HCT116 (cell line): ENCODE measurements around the gene ATP2C1. TPM values are rescaled to one million over a fixed set of nuclear protein-coding genes. Genes with fewer than 3 reads are reported as not detected.
A peak's percentile ranks its signal among the peaks of the same experiment; 100 is the strongest.

ENCODE experiments used
- ATAC-seq: fragments of 200-7000 bp; cut with Tn5 transposase; 2 replicates; pipeline ENCODE4 v1.9.1; 2020; ENCODE audit warnings: mild to moderate bottlenecking, moderate library complexity
- BruUV-seq: library from RNA; stranded (reverse); fragments of 400-500 nt; replicated peaks from 2 replicates; lab custom pipeline; 2021; lab: Mats Ljungman, UMichigan
- CTCF ChIA-PET: fragments of 300-600 bp; sonication (Branson Sonifier 250); formaldehyde crosslinking; loops from one replicate; lab custom pipeline; 2021; ENCODE audit warnings: antibody characterized with exemption; lab: Charles Lee
- POLR2A ChIA-PET: fragments of 300-600, 350-600 bp; sonication (Branson Sonifier 250); formaldehyde crosslinking; loops from one replicate; lab custom pipeline; 2021; ENCODE audit warnings: antibody characterized with exemption; lab: Charles Lee
- RAD21 ChIA-PET, 2 experiments: fragments of 300-600 bp; sonication (Branson Sonifier 250); formaldehyde crosslinking; loops; one replicate each; lab custom pipeline; 2023; ENCODE audit warnings: low total read pairs in 2 of 2; ENCODE audit not compliant: uncharacterized antibody in 2 of 2, unreplicated experiment in 2 of 2, low non-redundant PET in 1 of 2; lab: Charles Lee
- DNase-seq: peaks from one replicate; pipeline ENCODE4 v3.0.0-alpha.2; 2010; ENCODE audit warnings: low read depth, low spot score
- H2AFZ ChIP-seq: fragments of 200-600 bp; shearing (Covaris generic), sonication (generic); 2 replicates; pipeline ENCODE4 v1.6.1; 2017; ENCODE audit warnings: low read depth, mixed run types, mixed read lengths, antibody characterized with exemption, low read length; ENCODE audit not compliant: poor library complexity, severe bottlenecking
- H3K27ac ChIP-seq: 2 replicates; pipeline ENCODE4 v1.5.1; 2012; ENCODE audit warnings: low read depth, low read length
- H3K27me3 ChIP-seq: fragments of 200-600 bp; sonication (generic); 2 replicates; pipeline ENCODE4 v1.6.1; 2016; ENCODE audit warnings: mixed run types, low read length, mixed read lengths; ENCODE audit not compliant: insufficient read depth
- H3K36me3 ChIP-seq, 2 experiments: fragments of 200-500 bp in 1 of 2; fragments of 200-600 bp in 1 of 2; sonication (Bioruptor generic) in 1 of 2; sonication (generic) in 1 of 2; 2 replicates each; pipeline versions ENCODE4 v1.5.1 to v1.6.1; 2014 to 2016; ENCODE audit warnings: low read length in 2 of 2, inconsistent platforms in 1 of 2, mixed read lengths in 1 of 2, mixed run types in 1 of 2; ENCODE audit not compliant: insufficient read depth in 2 of 2, control insufficient read depth in 1 of 2
- H3K4me1 ChIP-seq, 2 experiments: fragments of 200-600 bp in 1 of 2; sonication (generic) in 1 of 2; 2 replicates each; pipeline versions ENCODE4 v1.5.1 to v1.6.1; 2012 to 2017; ENCODE audit warnings: low read length in 2 of 2, inconsistent platforms in 1 of 2, mild to moderate bottlenecking in 1 of 2, mixed read lengths in 1 of 2, mixed run types in 1 of 2, moderate library complexity in 1 of 2; ENCODE audit not compliant: insufficient read depth in 2 of 2, control insufficient read depth in 1 of 2
- H3K4me2 ChIP-seq: fragments of 200-600 bp; sonication (generic); 2 replicates; pipeline ENCODE4 v1.6.1; 2017; ENCODE audit warnings: mixed run types, low read length, mixed read lengths
- H3K4me3 ChIP-seq, 2 experiments: fragments of 200-600 bp in 1 of 2; sonication (generic) in 1 of 2; replicated peaks in 1 of 2; 2 replicates each; pipeline ENCODE4 v1.5.1; 2011 to 2016; ENCODE audit warnings: low read length in 2 of 2, control low read depth in 1 of 2, low read depth in 1 of 2, mild to moderate bottlenecking in 1 of 2, mixed read lengths in 1 of 2, mixed run types in 1 of 2
- H3K79me2 ChIP-seq: fragments of 200-600 bp; sonication (generic); 2 replicates; pipeline ENCODE4 v1.6.1; 2017; ENCODE audit warnings: mild to moderate bottlenecking, mixed run types, low read length, moderate library complexity, mixed read lengths; ENCODE audit not compliant: insufficient read depth
- H3K9ac ChIP-seq: fragments of 200-600 bp; sonication (generic); 2 replicates; pipeline ENCODE4 v1.6.1; 2016; ENCODE audit warnings: low read length, mixed read lengths
- H3K9me2 ChIP-seq: fragments of 200-600 bp; sonication (generic), shearing (Covaris generic); 2 replicates; pipeline ENCODE4 v1.6.1; 2017; ENCODE audit warnings: mixed run types, mild to moderate bottlenecking, moderate library complexity; ENCODE audit not compliant: insufficient read depth
- H3K9me3 ChIP-seq, 2 experiments: fragments of 200-500 bp in 1 of 2; fragments of 200-600 bp in 1 of 2; sonication (Bioruptor generic) in 1 of 2; sonication (generic) in 1 of 2; 2 replicates each; pipeline ENCODE4 v1.6.1; 2014 to 2017; ENCODE audit warnings: low read length in 2 of 2, mixed read lengths in 2 of 2, inconsistent platforms in 1 of 2, low read depth in 1 of 2, mild to moderate bottlenecking in 1 of 2, mixed run types in 1 of 2, moderate library complexity in 1 of 2; ENCODE audit not compliant: control insufficient read depth in 1 of 2, insufficient read depth in 1 of 2
- H4K20me1 ChIP-seq: fragments of 200-600 bp; sonication (generic), shearing (Covaris generic); 2 replicates; pipeline ENCODE4 v1.6.1; 2017; ENCODE audit warnings: mixed run types, mild to moderate bottlenecking, moderate library complexity; ENCODE audit not compliant: insufficient read depth
- CTCF ChIP-seq, 3 experiments: fragments of 200-600 bp in 1 of 3; sonication (generic) in 1 of 3; IDR thresholded peaks in 2 of 3; conservative IDR thresholded peaks in 1 of 3; 2 replicates each; pipeline ENCODE4 v1.5.1; 2012 to 2017; ENCODE audit warnings: low read depth in 2 of 3, low read length in 2 of 3, antibody characterized with exemption in 1 of 3, borderline replicate concordance in 1 of 3, control low read depth in 1 of 3, mild to moderate bottlenecking in 1 of 3, mixed read lengths in 1 of 3, mixed run types in 1 of 3, moderate library complexity in 1 of 3; ENCODE audit not compliant: insufficient read depth in 1 of 3
- EZH2 ChIP-seq: fragments of 200-600 bp; sonication (generic); IDR thresholded peaks from 2 replicates; pipeline ENCODE4 v1.6.1; 2017; ENCODE audit warnings: antibody characterized with exemption, mixed run types
- JUND ChIP-seq: IDR thresholded peaks from 2 replicates; pipeline ENCODE4 v1.6.1; 2012
- RAD21 ChIP-seq: IDR thresholded peaks from 2 replicates; pipeline ENCODE4 v1.6.1; 2012; ENCODE audit warnings: low read depth, mild to moderate bottlenecking
- REST ChIP-seq: IDR thresholded peaks from 2 replicates; pipeline ENCODE4 v1.6.1; 2012; ENCODE audit warnings: low read depth
- ZFX ChIP-seq: fragments of 450-650 bp; IDR thresholded peaks from 2 replicates; pipeline ENCODE4 v1.6.1; 2017
- intact Hi-C: fragments of 100-400 bp; cut with micrococcal nuclease; formaldehyde crosslinking; loops from 2 replicates; pipeline ENCODE4 v1.10.0; 2022
- total RNA-seq: library from RNA; stranded (reverse); gene quantifications from one replicate; pipeline ENCODE4 v1.2.1, GENCODE V29; 2021; ENCODE audit not compliant: unreplicated experiment

Gene ATP2C1
- total RNA-seq, 1 experiment from 2014 or later: 69.1 TPM

- TF ChIP-seq REST: no peak
- 0 out of 2 replicates have a peak, but pooled peaks have one; percentile 17 for TF ChIP-seq JUND
- no peak for TF ChIP-seq EZH2
- no peak for TF ChIP-seq ZFX
- TF ChIP-seq, all 23 proteins: peak for 5
These were observed 1.0 kb upstream of the ATP2C1 start (continued) for GRCh38 chr3:130892759-130893375.

- DNase-seq: no peak
- TF ChIP-seq CTCF (IDR thresholded peaks at IDR 0.05 in 2 of 3, conservative IDR thresholded peaks at IDR 0.05 in 1 of 3; ENCODE audit: borderline replicate concordance in 1 of 3, insufficient read depth in 1 of 3, low read depth in 2 of 3, low read length in 2 of 3): 0 out of 6 replicates have a peak, but pooled peaks of 1 of the 3 experiments have one; percentile 12
- TF ChIP-seq RAD21: no peak
- peak overlapping the region; percentile 69 for H3K27ac ChIP-seq
- no peaks in the 10 kb centered on the region for H3K36me3 ChIP-seq
- H3K9me2 ChIP-seq: no peaks in the 10 kb centered on the region
- peak overlapping the region; percentile 89 to 91 for H3K4me3 ChIP-seq
- H3K79me2 ChIP-seq: peaks cover 52% of the 10 kb centered on the region
- no TSS peak for BruUV-seq
- peaks cover 3 to 17% of the 10 kb centered on the region in 2 experiments; a peak in 3 of 4 replicates for H3K4me1 ChIP-seq
- ChIA-PET CTCF (interaction anchor here (0.6 to 4.8 kb wide), 11 partner anchors 10 to 618 kb away, joined by 3 to 28 read pairs (median 4); no protein-coding TSS in a partner anchor), RAD21 (interaction anchor here (0.6 to 1.4 kb wide), 2 partner anchors 67 to 147 kb away, joined by 3 read pairs; no protein-coding TSS in a partner anchor), POLR2A (interaction anchor here (0.6 to 1.8 kb wide), 3 partner anchors 22 to 134 kb away, joined by 3 to 5 read pairs (median 5); no protein-coding TSS in a partner anchor)
- H3K27me3 ChIP-seq: no peaks in the 10 kb centered on the region
- H4K20me1 ChIP-seq: peaks cover 16% of the 10 kb centered on the region; the same call in 1 of the 2 replicates
- peak overlapping the region; percentile 85 for H3K9ac ChIP-seq
- H2AFZ ChIP-seq: no peak overlapping the region
- intact Hi-C loops: no loop called here
- H3K4me2 ChIP-seq: peak overlapping the region; percentile 74
- no peaks in the 10 kb centered on the region for H3K9me3 ChIP-seq
- peak; percentile 49 for ATAC-seq
These were observed 474 bp downstream of the ATP2C1 start for GRCh38 chr3:130894130-130894985.
